GM18873 (cell line): Measurements from ENCODE around the gene APOA4.

Experiments used
- ATAC-seq: cut with Tn5 transposase; IDR thresholded peaks from one replicate; pipeline ENCODE4 v1.9.1; 2021; ENCODE audit warnings: mild to moderate bottlenecking, moderate library complexity, moderate number of reproducible peaks; ENCODE audit not compliant: unreplicated experiment, low FRiP score

The APOA4 gene

DNA sequence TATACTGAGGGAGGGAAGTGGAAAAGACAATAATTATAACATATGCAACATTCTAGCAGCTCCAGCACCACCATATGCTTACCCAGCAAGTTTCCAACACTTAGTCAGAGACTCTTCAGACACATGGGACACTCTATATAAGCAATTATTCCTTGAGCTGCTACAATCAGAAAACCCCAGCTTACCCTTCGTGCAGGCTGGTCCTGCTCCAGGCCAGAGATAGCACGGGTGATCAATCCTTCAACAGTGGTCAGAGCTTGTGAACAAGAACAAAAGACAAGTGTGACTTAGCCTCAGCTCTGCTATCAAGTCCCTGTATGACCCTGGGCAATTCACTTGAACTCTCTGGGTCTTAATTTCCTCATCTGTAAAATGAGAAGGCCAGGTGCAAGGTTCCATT is 36.8 kb downstream of the APOA4 start:
- ATAC-seq: no peak

DNA sequence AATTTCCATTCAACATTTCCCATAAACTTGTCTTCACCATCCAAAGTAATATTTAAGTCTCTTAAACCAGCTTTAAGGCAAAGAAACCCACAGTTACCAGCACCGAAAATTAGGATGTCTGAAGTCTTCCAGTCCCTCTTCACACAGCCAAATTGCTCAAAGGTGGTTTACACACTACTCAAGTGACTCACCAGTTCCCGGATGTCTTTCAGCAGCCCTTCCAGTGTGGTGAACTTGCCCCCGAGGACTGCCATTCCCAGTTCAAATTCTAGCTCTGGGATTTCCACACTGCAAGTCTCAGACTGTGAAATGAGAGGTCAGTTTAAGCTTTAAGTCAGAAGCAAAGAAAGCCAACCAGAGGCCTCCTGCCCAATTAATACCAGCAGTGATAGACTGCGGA is 40.4 kb downstream of the APOA4 start:
- ATAC-seq: no peak

DNA sequence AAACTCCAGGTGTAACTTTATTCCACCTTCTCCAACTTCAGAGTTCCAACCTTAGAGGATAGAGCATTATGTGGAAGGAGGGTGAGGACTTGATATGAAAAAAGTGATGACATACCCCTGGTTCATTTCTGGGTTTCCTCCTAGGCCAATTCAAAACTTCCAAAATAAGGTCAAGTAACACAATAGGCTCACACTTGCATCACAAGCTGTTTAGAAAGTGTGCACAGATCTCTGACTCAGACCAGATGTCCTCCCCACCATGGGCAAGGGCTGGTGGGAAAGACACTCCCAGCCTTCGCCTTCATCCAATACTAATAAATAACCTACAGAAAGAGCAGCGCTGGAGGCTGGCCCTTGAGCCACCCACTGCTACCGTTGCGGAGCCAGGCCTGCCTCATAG is 44.5 kb downstream of the APOA4 start:
- ATAC-seq: no peak

DNA sequence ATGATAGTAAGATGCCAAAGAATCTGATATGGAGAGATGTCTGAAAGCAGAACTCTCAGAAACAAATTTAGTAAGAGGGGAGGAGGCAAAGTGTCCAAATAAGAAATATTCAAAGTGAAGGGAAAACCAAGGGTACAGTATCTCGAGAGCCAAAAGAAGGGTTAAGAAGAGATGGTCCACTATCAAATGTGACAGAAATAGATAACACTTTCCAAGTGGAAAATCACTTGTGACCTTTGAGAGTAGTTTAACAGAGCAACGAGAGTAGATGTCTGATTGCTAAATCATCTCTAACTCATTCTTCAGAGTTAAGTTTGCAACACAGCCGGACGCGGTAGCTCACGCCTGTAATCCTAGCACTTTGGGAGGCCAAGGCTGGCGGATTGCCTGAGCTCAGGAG is 46.0 kb downstream of the APOA4 start:
- ATAC-seq: no peak

DNA sequence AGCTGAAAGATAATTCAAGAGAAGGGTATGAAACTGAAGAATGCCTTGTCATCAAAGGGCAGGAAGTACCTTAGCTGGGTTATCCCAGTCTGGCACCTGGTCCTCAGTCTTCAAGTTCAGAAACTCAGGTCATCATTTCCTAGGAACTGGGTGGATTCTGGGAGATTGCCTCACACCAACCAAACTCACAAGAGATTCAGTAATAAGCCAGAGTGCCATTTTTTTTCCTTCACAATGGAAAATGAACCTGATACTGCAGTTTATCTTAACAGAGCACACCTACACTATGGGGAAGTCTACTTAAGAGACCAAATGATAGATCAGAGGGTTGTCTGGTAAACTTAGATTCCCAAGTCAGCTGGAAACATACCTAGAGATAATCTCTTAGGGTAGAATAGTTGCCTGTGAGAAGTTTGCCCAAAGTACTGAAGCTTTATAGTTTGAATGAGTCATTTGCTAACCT is 46.6 kb downstream of the APOA4 start:
- ATAC-seq: no peak

DNA sequence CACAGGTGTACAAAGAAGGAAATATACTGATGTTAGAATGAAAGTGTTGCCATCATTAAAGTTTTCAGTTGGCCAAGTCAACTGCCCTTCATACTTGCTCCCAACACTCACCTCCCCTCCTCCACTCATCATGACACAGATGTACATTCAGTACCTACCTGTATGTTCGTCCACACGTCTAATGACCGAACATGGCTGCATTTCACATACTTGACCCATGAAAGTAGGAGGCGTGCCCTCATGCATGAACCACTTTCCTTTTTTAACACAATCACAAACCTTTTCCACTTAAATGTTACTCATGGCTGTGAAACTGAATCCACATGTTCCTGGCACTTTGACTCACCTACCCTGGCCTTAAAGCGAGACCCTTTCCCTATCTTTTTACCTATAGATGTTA is 47.1 kb downstream of the APOA4 start:
- no peak for ATAC-seq

GRCh38 chr11:116774661-116775060 is 48.4 kb downstream of the APOA4 start:
- ATAC-seq: no peak

- peak; percentile 6 for ATAC-seq
These were observed 49.7 kb downstream of the APOA4 start for GRCh38 chr11:116773203-116774097.

DNA sequence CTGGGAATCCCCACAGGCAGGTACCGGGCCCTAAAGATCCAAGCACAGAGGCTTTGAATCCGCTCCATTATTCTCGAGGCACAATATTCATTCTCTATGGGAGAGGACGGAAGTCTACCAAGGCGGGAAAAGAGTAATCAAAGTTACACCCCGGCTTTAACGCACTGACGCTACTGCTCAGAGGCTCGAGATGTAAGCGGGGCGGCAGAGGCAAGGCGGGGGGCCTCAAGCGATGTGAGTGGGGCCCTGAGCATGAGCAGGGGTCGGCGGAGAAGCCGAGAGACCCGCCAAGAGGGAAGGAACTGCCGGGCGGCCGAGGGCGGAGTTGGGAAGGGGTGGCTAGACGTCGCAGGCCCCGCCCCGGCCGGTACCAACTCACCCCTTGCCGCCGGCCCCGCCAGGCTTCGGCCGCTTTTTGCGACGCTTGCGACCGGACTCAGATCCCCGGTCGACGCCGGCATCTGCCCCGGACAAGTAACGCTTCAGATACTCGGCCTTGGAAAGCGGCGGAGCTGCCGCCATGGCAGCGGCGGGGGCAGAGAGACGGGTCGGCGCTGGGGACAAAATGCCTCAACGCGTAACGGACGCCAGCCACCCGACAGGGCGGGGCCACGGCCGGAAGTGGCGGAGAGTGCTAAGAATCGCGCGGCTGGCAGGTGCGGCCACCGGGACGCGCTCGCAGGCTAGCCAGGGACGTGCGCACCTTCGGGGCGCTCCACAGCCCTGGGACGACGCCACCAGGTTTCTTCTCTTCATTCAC is 50.5 kb downstream of the APOA4 start, which contains the start of gene BUD13:
Gene BUD13, minus strand, starts transcription at position 545 of the 760 bp plus-strand sequence. Its CDS starts 23 bp downstream, at position 522.
- ATAC-seq: peak; percentile 71

DNA sequence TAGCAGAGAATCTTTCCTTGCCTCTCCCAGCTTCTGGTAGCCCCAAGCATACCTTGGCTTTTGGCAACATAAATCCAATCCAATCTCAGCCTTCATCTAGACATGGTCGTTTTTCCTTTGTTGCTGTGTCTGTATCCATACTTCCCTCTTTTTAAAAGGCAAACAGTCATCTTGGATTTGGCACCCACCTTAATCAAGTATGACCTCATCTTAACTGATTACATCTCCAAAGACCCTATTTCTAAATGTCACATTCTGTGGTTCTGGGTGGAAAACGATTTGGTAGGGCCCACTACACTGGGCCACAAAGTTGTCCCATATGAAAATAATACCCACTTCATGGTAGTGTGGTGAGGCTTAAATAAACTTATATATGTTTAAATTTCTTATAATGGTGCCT is 51.2 kb downstream of the APOA4 start:
- no peak for ATAC-seq
